Cardiac muscle cell (in vitro differentiated cells and primary cell): ENCODE measurements around the gene KIDINS220. TPM values are rescaled to one million over a fixed set of nuclear protein-coding genes. Genes with fewer than 3 reads are reported as not detected.
"Not testable (repeated sequence)": the region's sequence is repeated elsewhere in the genome, so short reads cannot be mapped to it uniquely, and the experiment has no call there.

Experiments used
- DNase-seq, 2 donors: peaks; one replicate each; pipeline versions ENCODE4 v3.0.0 to v3.0.0-alpha.2; 2010 to 2017; ENCODE audit warnings: low read depth in 1 of 2, low spot score in 1 of 2
- H3K27ac ChIP-seq: fragments of 200-600 bp; sonication (generic); 2 replicates; pipeline ENCODE4 v1.5.1; 2016
- H3K27me3 ChIP-seq: fragments of 200-600 bp; sonication (generic); 2 replicates; pipeline ENCODE4 v1.6.0; 2016; ENCODE audit warnings: control low read depth
- H3K36me3 ChIP-seq: fragments of 200-600 bp; sonication (generic); 2 replicates; pipeline ENCODE4 v1.5.1; 2016; ENCODE audit warnings: control low read depth
- H3K4me1 ChIP-seq: fragments of 200-600 bp; sonication (generic); 2 replicates; pipeline ENCODE4 v1.8.1; 2017; ENCODE audit warnings: low read depth, mild to moderate bottlenecking, mixed run types
- H3K4me3 ChIP-seq: fragments of 200-600 bp; sonication (generic); 2 replicates; pipeline ENCODE4 v1.5.1; 2016; ENCODE audit warnings: mild to moderate bottlenecking
- H3K9me3 ChIP-seq: fragments of 200-600 bp; sonication (generic); 2 replicates; pipeline ENCODE4 v1.5.1; 2017; ENCODE audit warnings: low read depth, mild to moderate bottlenecking, control low read depth
- CTCF ChIP-seq: IDR thresholded peaks from 2 replicates; pipeline ENCODE4 v1.5.1; 2012; ENCODE audit warnings: low read depth, mild to moderate bottlenecking, low read length
- polyA plus RNA-seq: library from polyadenylated mRNA; unstranded; fragments of >200 nt; fragmentation: Nextera tagmentation; extraction: Ambion mirVana; gene quantifications from 2 replicates; pipeline ENCODE4 v1.2.1, GENCODE V29; 2016
- total RNA-seq: library from RNA; depleted of rRNA; stranded (reverse); fragments of >200 nt; gene quantifications from 2 replicates; pipeline ENCODE4 v1.2.3, GENCODE V29; 2016

The KIDINS220 gene
- total and polyA plus RNA-seq, 2 experiments from 2014 or later, result 43.0 to 127 TPM

GRCh38 chr2:8732601-8733000, 104.8 kb downstream of the KIDINS220 start:
- Histone ChIP-seq H3K9me3 (no peaks in the 10 kb centered on the region), H3K27ac (no peak overlapping the region), H3K4me3 (no peak overlapping the region), H3K27me3 (no peaks in the 10 kb centered on the region), H3K4me1 (no peaks in the 10 kb centered on the region), H3K36me3 (peaks cover 87% of the 10 kb centered on the region)
- no peak for DNase-seq
- TF ChIP-seq CTCF, result no peak

- H3K9me3 ChIP-seq, result no peaks in the 10 kb centered on the region
- no peak for DNase-seq
- TF ChIP-seq CTCF, result no peak
- H3K36me3 ChIP-seq, result peaks cover 65% of the 10 kb centered on the region
- H3K4me1 ChIP-seq, result no peaks in the 10 kb centered on the region
- H3K4me3 ChIP-seq, result no peak overlapping the region
- no peaks in the 10 kb centered on the region for H3K27me3 ChIP-seq
- no peak overlapping the region for H3K27ac ChIP-seq
These were observed 107.5 kb downstream of the KIDINS220 start for GRCh38 chr2:8729939-8730338.

- H3K36me3 ChIP-seq, result peaks cover 57% of the 10 kb centered on the region
- H3K27me3 ChIP-seq, DNase-seq, H3K4me3 ChIP-seq, H3K27ac ChIP-seq, H3K9me3 ChIP-seq, H3K4me1 ChIP-seq: not testable (repeated sequence)
These were observed 108.3 kb downstream of the KIDINS220 start for GRCh38 chr2:8729101-8729500.

GRCh38 chr2:8728305-8729015, 109.0 kb downstream of the KIDINS220 start:
- no peak overlapping the region for H3K4me3 ChIP-seq
- no peak overlapping the region for H3K27ac ChIP-seq
- H3K36me3 ChIP-seq, result peaks cover 50% of the 10 kb centered on the region
- no peaks in the 10 kb centered on the region for H3K27me3 ChIP-seq
- DNase-seq, result no peak
- no peak for TF ChIP-seq CTCF
- no peaks in the 10 kb centered on the region for H3K9me3 ChIP-seq
- no peaks in the 10 kb centered on the region for H3K4me1 ChIP-seq

GRCh38 chr2:8725838-8726237, 111.6 kb downstream of the KIDINS220 start:
- no peak overlapping the region for H3K4me3 ChIP-seq
- no peaks in the 10 kb centered on the region for H3K4me1 ChIP-seq
- peak overlapping the region; percentile 11 for H3K27ac ChIP-seq
- TF ChIP-seq CTCF, result no peak
- H3K36me3 ChIP-seq, result peaks cover 25% of the 10 kb centered on the region
- DNase-seq, result no peak
- H3K9me3 ChIP-seq, result no peaks in the 10 kb centered on the region
- H3K27me3 ChIP-seq, result no peaks in the 10 kb centered on the region

- Histone ChIP-seq H3K4me1 (no peaks in the 10 kb centered on the region), H3K4me3 (no peak overlapping the region), H3K27ac (no peak overlapping the region), H3K9me3 (no peaks in the 10 kb centered on the region), H3K36me3 (no peaks in the 10 kb centered on the region), H3K27me3 (no peaks in the 10 kb centered on the region)
- DNase-seq, result no peak
- no peak for TF ChIP-seq CTCF
These were observed 114.4 kb downstream of the KIDINS220 start for GRCh38 chr2:8722986-8723385.
